GM12872 (cell line): ENCODE results near the gene CEACAM1.

Experiments
- CTCF ChIP-seq: IDR thresholded peaks from 3 replicates; pipeline ENCODE4 v1.5.1; 2011; ENCODE audit warnings: low read depth, mild to moderate bottlenecking, low read length, moderate library complexity; ENCODE audit not compliant: insufficient read depth

The CEACAM1 gene

DNA sequence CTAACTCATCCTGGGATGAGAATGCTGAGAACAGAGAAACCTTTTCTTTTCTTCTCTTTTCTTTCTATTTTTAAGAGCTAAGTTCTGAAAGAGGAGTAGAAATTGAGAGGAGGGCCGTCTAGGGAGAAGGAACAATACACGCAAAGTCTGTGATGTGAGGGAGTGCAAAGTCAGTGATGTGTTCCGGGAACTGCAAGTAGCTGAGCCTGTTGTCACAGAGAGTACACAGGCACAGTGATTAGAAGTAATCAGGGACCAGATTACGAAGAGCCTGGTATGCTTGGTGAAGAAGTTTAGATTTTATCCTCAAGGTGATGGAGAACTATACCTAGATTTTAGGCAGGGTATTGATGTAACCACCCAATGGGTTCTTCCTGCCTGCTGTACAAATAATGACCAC lies 53.5 kb downstream of the CEACAM1 start:
- TF ChIP-seq CTCF = no peak

GRCh38 chr19:42473686-42474085 lies 54.6 kb downstream of the CEACAM1 start:
- no peak for TF ChIP-seq CTCF

- TF ChIP-seq CTCF = no peak
Observed at GRCh38 chr19:42472402-42473147, 55.7 kb downstream of the CEACAM1 start.

- no peak for TF ChIP-seq CTCF
Observed at GRCh38 chr19:42471554-42472249, 56.6 kb downstream of the CEACAM1 start.

DNA sequence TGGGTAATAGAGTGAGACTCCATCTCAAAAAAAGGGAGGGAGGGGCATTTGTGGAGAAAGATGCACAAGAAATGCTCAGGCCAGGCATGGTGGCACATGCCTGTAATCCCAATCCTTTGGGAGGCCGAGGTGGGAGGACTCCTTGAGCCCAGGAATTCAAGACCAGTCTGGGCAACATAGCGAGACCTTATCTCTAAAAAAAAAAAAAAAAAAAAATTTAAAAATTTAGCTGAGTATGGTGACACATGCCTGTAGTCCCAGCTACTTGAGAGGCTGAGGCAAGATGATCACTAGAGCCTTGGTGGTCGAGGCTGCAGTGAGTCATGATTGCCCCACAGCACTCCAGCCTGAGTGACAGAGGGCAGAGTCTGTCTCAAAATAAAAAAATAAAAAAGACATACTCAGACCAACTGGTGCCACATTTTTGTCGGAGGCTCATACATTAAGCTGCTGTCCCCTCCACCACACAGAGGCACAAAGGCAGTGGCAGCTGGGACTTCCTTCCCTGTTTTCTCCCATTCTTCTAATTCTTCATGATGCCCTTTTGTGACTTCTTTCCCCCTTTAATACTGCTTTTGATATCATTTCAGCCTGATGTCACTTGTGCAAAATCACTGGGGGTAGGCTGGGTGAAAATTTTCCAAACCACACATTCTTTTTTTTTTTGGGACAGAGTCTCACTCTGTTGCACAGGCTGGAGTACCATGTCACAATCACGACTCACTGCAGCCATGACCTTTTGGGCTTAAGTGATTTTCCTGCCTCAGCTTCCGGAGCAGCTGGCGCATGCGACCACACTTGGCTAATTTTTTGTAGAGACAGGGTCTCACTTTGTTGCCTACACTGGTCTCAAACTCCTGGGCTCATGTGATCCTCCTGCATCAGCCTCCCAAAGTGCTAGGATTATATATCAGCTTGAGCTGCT lies 58.7 kb downstream of the CEACAM1 start:
- TF ChIP-seq CTCF = no peak

GRCh38 chr19:42468273-42468796 lies 59.9 kb downstream of the CEACAM1 start:
- no peak for TF ChIP-seq CTCF

DNA sequence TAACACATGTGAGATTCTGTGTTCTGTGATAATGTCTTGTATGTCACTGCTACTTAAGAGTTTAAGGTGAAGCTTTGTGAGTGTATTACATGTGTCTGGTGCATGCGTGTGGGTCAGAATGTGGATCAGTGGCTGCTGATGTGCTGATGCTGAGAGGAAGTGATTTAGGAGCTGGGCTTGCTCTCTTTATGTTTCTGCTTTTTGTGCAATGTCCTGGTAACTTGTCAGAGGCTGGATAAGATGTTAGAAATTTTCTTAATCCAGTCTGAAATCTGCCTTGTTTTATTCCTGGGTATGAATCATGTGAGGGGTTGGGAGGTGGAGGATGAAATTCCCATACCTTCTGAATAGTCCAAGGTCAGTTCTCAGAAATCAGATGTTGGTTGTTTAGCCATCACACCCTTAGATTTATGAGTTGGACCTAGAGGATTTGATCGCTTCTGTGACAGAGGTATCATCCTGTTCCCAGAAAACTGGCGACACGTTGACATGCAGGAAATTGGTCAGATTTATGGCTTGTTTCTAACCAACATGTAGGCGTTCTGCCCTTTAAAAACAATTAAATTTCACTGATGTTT lies 61.0 kb downstream of the CEACAM1 start:
- no peak for TF ChIP-seq CTCF
